PFSK-1 (cell line): Measurements from ENCODE around the gene COL25A1.

Experiments
- POLR2AphosphoS5 ChIP-seq: IDR thresholded peaks from 2 replicates; pipeline ENCODE4 v1.6.1; 2012; ENCODE audit warnings: low read depth, mild to moderate bottlenecking, control low read depth, low read length, moderate library complexity
- SIN3A ChIP-seq: IDR thresholded peaks from 2 replicates; pipeline ENCODE4 v1.6.1; 2012; ENCODE audit warnings: mild to moderate bottlenecking, low read length, moderate library complexity, borderline replicate concordance; ENCODE audit not compliant: insufficient read depth
- TAF1 ChIP-seq: IDR thresholded peaks from 2 replicates; pipeline ENCODE4 v1.6.1; 2012; ENCODE audit warnings: low read length, control low read depth, borderline replicate concordance; ENCODE audit not compliant: insufficient read depth
- TF ChIP-seq, protein P1 (sequence below), 2 experiments: IDR thresholded peaks; 2 replicates each; pipeline versions ENCODE4 v1.6.1 to v1.8.0; 2011 to 2012; ENCODE audit warnings: low read depth in 2 of 2, low read length in 2 of 2, control low read depth in 1 of 2, inconsistent platforms in 1 of 2, mild to moderate bottlenecking in 1 of 2, moderate library complexity in 1 of 2; ENCODE audit not compliant: insufficient read depth in 1 of 2

GRCh38 chr4:108821351-108821930, 481.0 kb downstream of the COL25A1 start:
- TF ChIP-seq POLR2AphosphoS5: no peak
- TF ChIP-seq, protein P1, sequence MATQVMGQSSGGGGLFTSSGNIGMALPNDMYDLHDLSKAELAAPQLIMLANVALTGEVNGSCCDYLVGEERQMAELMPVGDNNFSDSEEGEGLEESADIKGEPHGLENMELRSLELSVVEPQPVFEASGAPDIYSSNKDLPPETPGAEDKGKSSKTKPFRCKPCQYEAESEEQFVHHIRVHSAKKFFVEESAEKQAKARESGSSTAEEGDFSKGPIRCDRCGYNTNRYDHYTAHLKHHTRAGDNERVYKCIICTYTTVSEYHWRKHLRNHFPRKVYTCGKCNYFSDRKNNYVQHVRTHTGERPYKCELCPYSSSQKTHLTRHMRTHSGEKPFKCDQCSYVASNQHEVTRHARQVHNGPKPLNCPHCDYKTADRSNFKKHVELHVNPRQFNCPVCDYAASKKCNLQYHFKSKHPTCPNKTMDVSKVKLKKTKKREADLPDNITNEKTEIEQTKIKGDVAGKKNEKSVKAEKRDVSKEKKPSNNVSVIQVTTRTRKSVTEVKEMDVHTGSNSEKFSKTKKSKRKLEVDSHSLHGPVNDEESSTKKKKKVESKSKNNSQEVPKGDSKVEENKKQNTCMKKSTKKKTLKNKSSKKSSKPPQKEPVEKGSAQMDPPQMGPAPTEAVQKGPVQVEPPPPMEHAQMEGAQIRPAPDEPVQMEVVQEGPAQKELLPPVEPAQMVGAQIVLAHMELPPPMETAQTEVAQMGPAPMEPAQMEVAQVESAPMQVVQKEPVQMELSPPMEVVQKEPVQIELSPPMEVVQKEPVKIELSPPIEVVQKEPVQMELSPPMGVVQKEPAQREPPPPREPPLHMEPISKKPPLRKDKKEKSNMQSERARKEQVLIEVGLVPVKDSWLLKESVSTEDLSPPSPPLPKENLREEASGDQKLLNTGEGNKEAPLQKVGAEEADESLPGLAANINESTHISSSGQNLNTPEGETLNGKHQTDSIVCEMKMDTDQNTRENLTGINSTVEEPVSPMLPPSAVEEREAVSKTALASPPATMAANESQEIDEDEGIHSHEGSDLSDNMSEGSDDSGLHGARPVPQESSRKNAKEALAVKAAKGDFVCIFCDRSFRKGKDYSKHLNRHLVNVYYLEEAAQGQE (IDR thresholded peaks at IDR 0.05; ENCODE audit: insufficient read depth in 1 of 2, low read depth in 2 of 2, low read length in 2 of 2): no peak
- TF ChIP-seq TAF1: no peak
- no peak for TF ChIP-seq SIN3A
